ENCODE results near the gene NACAD. TPM values are rescaled to one million over a fixed set of nuclear protein-coding genes. Genes with fewer than 3 reads are reported as not detected.

Gene NACAD
- polyA plus RNA-seq, 1 donor from 2014 or later, result 14.5 TPM

DNA sequence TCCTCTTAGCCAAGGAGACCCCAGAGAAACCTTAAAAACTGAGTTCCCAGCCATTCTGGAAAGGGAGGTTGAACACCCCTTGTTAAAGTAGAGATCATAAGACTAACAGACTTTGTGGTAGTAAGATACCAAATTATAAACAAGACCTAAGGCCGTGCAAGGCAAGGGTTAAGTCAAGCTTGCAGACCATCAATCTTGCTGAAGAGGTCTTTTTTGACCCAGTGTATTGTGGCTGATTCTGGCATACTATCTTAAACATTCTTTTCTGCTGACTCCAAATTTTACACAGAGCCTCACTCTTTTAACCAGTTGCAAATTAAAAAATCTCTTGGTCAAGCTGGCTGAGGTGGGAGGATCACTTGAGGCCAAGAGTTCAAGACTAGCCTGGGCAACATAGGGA, 23.9 kb upstream of the NACAD start:
- H2AFZ ChIP-seq (ENCODE audit: low read depth, low read length), result no peak overlapping the region
- H4K20me1 ChIP-seq (ENCODE audit: insufficient read depth), result no peaks in the 10 kb centered on the region
- H3K9me3 ChIP-seq (ENCODE audit: low read length), result no peaks in the 10 kb centered on the region
- no peaks in the 10 kb centered on the region for H3F3A ChIP-seq (ENCODE audit: insufficient read depth, low read length, poor library complexity, severe bottlenecking)
- H3K36me3 ChIP-seq (ENCODE audit: insufficient read depth, low read length), result peaks cover 7% of the 10 kb centered on the region
- H3K27ac ChIP-seq (ENCODE audit: low read length), result peak overlapping the region; percentile 96
- peak overlapping the region; percentile 26 for H3K4me2 ChIP-seq (ENCODE audit: low read length)
- peak overlapping the region; percentile 99 for H3K4me3 ChIP-seq (ENCODE audit: low read length)
- H3K9ac ChIP-seq (ENCODE audit: low read length), result peak overlapping the region; percentile 76
- no peak for TF ChIP-seq RAD21 (conservative IDR thresholded peaks at IDR 0.05)
- peaks cover 22% of the 10 kb centered on the region for H3K79me2 ChIP-seq (replicated peaks; ENCODE audit: insufficient read depth, low read length)
- H3K9me2 ChIP-seq (ENCODE audit: insufficient read depth, low read length), result no peaks in the 10 kb centered on the region
- no peaks in the 10 kb centered on the region for H3K27me3 ChIP-seq (ENCODE audit: insufficient read depth, low read depth, low read length)

DNA sequence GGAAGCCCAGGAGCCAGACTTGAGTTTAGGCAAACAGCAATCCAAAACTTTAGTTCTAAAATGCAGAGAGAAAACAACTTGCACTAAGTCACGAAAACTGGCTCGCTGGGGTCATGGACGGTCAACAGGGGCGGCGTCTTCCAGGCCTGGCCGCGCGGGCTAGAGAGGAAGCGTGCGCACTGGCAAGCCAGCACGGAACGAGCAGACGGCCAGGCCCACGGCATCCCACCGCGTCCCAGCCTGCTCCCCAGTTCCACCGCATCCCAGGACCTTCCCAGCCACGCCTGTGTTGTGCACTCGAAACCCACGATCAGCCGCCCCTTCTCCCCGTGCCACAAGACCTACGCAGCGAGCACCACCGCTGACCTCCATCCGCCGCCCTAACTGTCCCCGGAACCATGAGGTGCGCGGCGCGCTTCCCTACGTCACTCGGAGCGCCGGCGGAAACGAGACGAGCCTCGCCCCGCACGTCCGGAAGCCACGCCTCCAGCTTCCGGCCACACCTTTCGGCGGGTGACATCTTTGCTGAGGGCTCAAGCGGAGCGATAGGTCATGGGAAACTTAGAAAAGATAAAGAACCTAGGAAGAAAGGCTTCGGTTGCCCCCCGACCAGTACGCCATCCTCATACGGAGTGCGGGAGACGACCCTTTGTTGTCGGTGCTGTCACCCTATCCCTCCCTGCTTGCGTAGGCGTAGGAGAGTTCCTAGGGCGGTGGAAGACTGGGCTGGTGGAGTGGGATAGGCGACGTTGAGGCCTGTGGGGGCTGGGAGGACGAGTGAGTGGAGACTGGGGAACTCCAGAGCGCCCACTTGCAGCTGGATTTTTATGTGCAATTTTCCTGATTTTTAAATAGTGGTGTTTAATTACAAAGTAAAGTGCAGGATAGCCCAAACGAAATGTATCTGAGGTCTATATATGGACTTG, 22.8 kb upstream of the NACAD start, which contains the start of gene TBRG4:
Gene TBRG4 (minus strand): TSS at position 400 of the 926 bp plus-strand sequence. CDS start 2,460 bp downstream, outside the sequence.
- Histone ChIP-seq H3K27me3 (ENCODE audit: insufficient read depth, low read depth, low read length) (no peaks in the 10 kb centered on the region), H3K9me3 (ENCODE audit: low read length) (no peaks in the 10 kb centered on the region), H3F3A (ENCODE audit: insufficient read depth, low read length, poor library complexity, severe bottlenecking) (no peaks in the 10 kb centered on the region), H2AFZ (ENCODE audit: low read depth, low read length) (peak within 1 kb of the TSS; percentile 46), H3K36me3 (ENCODE audit: insufficient read depth, low read length) (peaks cover 7% of the 10 kb centered on the region), H3K79me2 (replicated peaks; ENCODE audit: insufficient read depth, low read length) (peaks cover 32% of the 10 kb centered on the region), H3K27ac (ENCODE audit: low read length) (peak within 1 kb of the TSS; percentile 96), H3K9ac (ENCODE audit: low read length) (peak within 1 kb of the TSS; percentile 76), H3K4me2 (ENCODE audit: low read length) (peak within 1 kb of the TSS; percentile 70), H3K4me3 (ENCODE audit: low read length) (peak within 1 kb of the TSS; percentile 99), H4K20me1 (ENCODE audit: insufficient read depth) (no peaks in the 10 kb centered on the region), H3K9me2 (ENCODE audit: insufficient read depth, low read length) (no peaks in the 10 kb centered on the region)
- TF ChIP-seq MXI1 (conservative IDR thresholded peaks at IDR 0.05; ENCODE audit: poor library complexity, severe bottlenecking) (peak; percentile 99), EP300 (conservative IDR thresholded peaks at IDR 0.05; ENCODE audit: poor library complexity, severe bottlenecking) (peak; percentile 81), POLR2AphosphoS5 (IDR thresholded peaks at IDR 0.05) (peak; percentile 99), REST (IDR thresholded peaks at IDR 0.05; ENCODE audit: borderline replicate concordance) (peak; percentile 88), RAD21 (conservative IDR thresholded peaks at IDR 0.05) (peak; percentile 75), SMC3 (conservative IDR thresholded peaks at IDR 0.05; ENCODE audit: poor library complexity) (peak; percentile 76), CTCF (IDR thresholded peaks at IDR 0.05; ENCODE audit: poor library complexity, severe bottlenecking) (peak; percentile 82), TAF1 (IDR thresholded peaks at IDR 0.05; ENCODE audit: low read depth) (peak; percentile 87), EZH2 (IDR thresholded peaks at IDR 0.05; ENCODE audit: borderline replicate concordance, insufficient read depth, low read length, poor library complexity, severe bottlenecking) (no peak)
